ENCODE results near the gene DDX31.

The DDX31 gene

GRCh38 chr9:132672413-132672690, 2.6 kb upstream of the DDX31 start:
- DNase-seq, result no peak

DNA sequence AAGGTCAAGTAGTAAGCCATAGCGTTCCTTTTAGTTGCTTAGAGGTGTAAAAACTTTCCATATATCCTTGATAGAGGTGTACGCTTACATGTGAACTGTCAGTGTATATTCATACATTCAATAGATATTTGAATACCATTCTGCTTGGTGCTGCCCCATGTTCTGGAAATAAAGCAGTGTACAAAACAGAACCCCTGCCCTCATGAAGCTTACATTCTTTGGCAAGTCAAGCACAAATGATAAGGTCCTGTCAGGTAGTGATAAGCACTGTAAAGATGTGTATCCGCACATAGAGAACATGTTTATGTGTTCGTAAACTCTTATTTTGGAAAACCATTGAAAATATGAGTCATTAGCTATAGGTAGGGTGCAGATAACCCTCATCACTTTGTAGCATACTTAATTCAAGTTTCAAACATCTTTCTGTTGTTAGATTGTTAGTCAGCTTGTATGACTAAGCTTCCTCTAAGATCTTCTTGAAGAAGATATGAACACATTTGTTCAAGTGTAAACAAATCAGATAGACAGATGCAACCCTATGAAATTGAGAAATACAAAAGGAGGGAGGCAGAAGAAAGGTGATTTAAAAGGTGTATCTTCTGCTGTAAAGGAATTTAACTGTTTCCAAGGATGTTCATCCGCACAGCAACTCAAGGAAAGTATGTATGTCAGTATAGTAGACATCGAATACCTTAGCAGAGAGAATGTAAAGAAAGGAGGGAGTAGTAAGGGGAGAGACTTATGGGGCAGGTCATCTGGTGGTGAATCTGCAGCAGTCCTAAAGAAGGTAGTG, 2.0 kb upstream of the DDX31 start:
- no peak for DNase-seq

DNA sequence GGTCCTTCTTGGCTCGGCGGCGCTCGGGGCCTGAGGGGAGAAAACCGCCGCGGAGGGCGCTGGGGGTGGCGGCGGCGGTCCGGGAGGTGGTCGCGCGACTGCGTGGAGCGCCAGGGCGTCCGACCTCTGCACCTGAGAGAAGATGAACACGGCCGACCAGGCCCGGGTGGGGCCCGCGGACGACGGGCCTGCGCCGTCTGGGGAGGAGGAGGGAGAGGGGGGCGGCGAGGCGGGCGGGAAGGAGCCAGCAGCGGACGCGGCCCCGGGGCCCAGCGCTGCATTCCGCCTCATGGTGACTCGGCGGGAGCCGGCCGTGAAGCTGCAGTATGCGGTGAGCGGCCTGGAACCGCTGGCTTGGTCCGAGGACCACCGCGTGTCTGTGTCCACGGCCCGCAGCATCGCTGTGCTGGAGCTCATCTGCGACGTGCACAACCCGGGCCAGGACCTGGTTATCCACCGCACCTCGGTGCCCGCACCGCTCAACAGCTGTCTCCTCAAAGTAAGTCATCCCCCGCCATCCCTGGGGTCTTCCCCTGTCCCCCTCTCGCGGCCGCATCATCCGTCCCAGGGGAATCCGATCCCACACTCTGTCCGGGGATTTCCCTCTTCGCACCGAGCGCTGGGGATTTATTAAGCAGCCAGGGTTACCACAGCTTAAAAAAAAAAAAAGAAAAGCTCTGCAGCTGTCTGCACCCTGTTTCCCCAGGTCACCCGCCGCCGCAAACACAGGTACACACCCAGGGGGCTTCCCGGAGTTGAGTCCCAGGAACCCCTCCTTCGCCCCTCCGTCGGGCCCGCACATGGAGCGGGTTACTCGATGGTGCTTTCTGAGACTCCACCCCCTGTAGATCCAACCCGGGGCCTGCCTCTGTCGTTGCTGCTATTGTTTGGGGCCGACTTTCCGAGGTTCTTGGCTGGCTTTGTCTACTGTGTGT, 941 bp upstream of the DDX31 start, which contains the start of gene GTF3C4:
TSS of gene GTF3C4 (plus strand) at position 8 of the 935 bp plus-strand sequence. CDS start at position 143, 135 bp downstream.
- peak in 1 of 2 experiments; percentile 35 for DNase-seq

- no peak for DNase-seq
These were observed 475 bp downstream of the DDX31 start for GRCh38 chr9:132669319-132669697.

DNA sequence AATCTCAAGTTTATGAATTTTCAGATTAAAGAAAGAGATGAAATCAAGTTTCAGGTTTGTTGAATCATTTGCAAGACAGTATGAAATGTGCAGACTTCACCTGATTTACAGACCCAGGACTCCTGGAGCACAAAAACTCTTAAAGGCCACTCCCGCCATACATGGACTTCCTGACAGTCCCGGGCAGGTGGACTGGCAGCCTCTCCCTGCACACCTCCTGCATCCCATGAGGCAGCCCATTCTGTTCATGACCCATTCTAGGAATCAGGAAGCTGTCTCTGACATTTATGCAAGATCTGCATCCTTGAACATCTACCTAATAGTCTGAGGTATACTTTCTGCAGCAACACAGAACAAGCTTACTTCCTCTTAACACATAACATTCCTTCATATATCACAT, 5.9 kb downstream of the DDX31 start:
- DNase-seq, result no peak

DNA sequence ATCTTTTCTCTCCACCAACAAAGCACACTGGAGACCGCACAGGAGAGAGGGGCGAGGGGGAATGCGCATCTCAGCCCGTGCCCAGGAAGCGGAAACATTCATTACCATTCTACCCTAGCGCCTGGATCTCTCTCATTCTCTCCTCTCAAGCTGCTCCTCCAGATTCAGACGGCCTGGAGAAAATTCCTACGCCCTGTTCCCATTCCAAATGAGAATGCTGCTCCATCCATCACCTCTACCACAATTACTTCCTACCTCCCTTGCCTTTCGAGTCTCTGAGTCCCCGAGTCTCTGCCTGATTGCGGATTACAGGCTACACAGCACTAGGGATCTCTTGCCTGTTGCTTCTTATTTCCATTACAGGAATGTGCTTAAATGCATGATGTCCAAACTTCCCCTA, 6.7 kb downstream of the DDX31 start:
- DNase-seq, result no peak

- no peak for DNase-seq
These were observed 7.4 kb downstream of the DDX31 start for GRCh38 chr9:132662152-132662945.

GRCh38 chr9:132656299-132656698, 13.5 kb downstream of the DDX31 start:
- no peak for DNase-seq

GRCh38 chr9:132651259-132651658, 18.5 kb downstream of the DDX31 start:
- DNase-seq, result no peak

- no peak for DNase-seq
These were observed 21.1 kb downstream of the DDX31 start for GRCh38 chr9:132648685-132649084.

- DNase-seq, result no peak
These were observed 21.5 kb downstream of the DDX31 start for GRCh38 chr9:132648283-132648682.

GRCh38 chr9:132647806-132648205, 22.0 kb downstream of the DDX31 start:
- no peak for DNase-seq

DNA sequence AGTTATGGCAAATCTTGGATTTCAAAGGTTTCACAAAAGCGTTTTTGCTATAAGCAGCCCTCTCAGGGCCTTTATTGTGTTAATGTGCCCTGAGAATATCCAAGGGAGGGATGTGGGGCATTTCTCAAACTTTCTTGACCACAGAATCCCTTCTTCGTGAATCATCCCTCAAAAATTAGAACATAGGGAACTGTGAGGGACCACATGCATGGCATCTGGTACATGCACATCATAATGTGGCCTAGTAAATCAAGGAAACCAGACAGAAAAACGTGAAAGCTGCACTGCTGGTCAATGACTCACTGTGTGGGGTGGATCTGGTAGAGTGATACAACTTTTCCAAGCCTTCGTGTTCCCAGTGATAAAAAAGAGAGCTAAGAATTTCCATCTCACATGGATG, 22.4 kb downstream of the DDX31 start:
- no peak for DNase-seq

DNA sequence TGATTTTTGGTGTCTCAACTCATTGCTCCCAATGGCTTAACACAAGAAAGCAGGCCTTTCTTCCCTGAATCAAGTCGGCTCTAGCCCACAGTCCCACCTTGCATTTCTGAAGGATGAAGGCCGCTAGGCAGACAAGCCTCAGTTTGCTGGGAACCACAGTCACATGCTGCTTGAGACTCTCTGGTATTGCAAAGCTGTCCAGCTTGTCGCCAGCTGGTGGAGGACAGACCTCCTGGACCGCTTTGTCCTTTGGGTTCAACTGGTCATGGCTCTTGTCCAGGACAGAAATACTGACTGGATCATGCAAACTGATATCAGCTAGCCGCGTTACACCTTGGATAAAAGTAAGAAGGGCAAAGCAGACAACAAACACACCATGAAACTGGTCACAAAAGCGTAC, 23.1 kb downstream of the DDX31 start:
- DNase-seq, result no peak

DNA sequence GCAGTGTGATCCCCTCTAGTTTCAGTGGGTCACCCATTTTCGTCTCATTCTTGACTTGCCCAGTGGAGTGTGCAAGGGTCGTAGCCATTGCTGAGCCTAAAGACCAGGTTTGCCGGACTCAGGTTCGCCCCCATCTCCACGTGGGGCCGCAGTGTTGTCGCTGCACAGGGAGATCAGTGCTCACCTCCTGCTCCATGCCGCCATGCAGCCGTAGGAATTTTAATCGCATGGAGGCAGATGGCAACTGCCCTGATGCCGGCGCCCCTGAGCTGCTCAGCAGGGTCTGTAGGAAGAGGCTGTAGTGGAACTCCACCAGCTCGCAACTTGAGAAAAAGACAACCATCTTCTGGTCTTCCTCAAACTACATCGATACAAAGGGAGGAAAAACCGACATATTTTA, 24.1 kb downstream of the DDX31 start:
- no peak for DNase-seq

DNA sequence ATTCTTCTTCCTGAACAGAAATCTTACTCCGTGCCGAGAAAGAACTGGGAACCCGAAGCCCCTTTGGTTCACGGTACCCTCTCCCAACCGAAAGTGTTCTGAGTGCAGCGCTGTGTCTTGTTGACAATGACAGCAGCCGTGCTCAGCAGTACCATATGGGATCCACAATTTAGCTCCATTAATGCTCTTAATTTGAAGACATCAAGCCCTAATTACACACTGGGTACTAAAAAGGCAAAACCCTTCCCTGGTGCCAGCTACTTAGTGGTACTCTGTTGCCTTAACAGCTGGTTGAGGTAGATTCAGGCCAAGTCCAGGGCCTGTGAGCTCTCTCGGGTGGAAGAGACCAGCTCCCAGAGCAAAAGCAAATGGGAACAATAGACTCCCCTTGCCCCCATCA, 24.5 kb downstream of the DDX31 start:
- no peak for DNase-seq

GRCh38 chr9:132644251-132644650, 25.5 kb downstream of the DDX31 start:
- DNase-seq, result no peak

- DNase-seq, result no peak
These were observed 28.6 kb downstream of the DDX31 start for GRCh38 chr9:132641216-132641615.

- DNase-seq, result peak; percentile 88
These were observed 30.5 kb downstream of the DDX31 start for GRCh38 chr9:132639322-132639721.

GRCh38 chr9:132638240-132638639, 31.5 kb downstream of the DDX31 start:
- no peak for DNase-seq

GRCh38 chr9:132637801-132638200, 32.0 kb downstream of the DDX31 start:
- no peak for DNase-seq

- DNase-seq, result peak in 1 of 2 experiments; percentile 6
These were observed 32.4 kb downstream of the DDX31 start for GRCh38 chr9:132637351-132637750.

DNA sequence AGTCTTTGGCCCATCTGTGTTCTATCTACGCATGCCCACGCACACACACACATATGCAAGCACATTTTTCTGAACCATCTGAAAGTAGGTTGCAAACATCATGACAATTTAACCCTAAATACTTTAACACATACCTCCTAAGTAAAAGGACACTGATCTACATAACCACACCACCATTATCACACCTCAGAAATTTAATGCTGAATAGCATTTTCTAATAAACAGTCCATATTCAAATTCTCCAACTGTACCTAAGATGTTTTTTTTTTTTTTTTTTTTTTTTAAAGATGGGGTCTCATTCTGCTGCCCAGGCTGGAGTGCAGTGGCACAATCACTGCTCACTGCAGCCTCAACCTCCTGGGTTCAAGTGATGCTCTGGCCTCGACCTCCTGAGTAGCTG, 35.5 kb downstream of the DDX31 start:
- no peak for DNase-seq

Measured in NCI-H526 (cell line).